Panc1 (cell line): ENCODE measurements around the gene ZNF724. TPM values are rescaled to one million over a fixed set of nuclear protein-coding genes. Genes with fewer than 3 reads are reported as not detected.

Experiments used
- ATAC-seq: fragments of 200-7000 bp; cut with Tn5 transposase; 2 replicates; pipeline ENCODE4 v1.9.1; 2020; ENCODE audit warnings: mild to moderate bottlenecking, moderate library complexity
- BruUV-seq: library from RNA; stranded (reverse); fragments of 400-500 nt; replicated peaks from 2 replicates; lab custom pipeline; 2021; lab: Mats Ljungman, UMichigan
- CTCF ChIA-PET: fragments of 300-600 bp; sonication (Branson Sonifier 250); formaldehyde crosslinking; loops from one replicate; lab custom pipeline; 2022; ENCODE audit warnings: antibody characterized with exemption; lab: Charles Lee
- POLR2A ChIA-PET: fragments of 300-600 bp; sonication (Branson Sonifier 250); formaldehyde crosslinking; loops from one replicate; lab custom pipeline; 2022; ENCODE audit warnings: antibody characterized with exemption; lab: Charles Lee
- DNase-seq: peaks from one replicate; pipeline ENCODE4 v3.0.0-alpha.2; 2010; ENCODE audit warnings: low read depth, low spot score
- H3K27ac ChIP-seq: 2 replicates; pipeline ENCODE4 v1.5.1; 2011; ENCODE audit warnings: mild to moderate bottlenecking, low read length, inconsistent platforms
- H3K27me3 ChIP-seq: fragments of 200-500 bp; sonication (Bioruptor generic); 2 replicates; pipeline ENCODE4 v1.6.0; 2014; ENCODE audit warnings: low read length, inconsistent platforms; ENCODE audit not compliant: control insufficient read depth, insufficient read depth
- H3K36me3 ChIP-seq: fragments of 200-500 bp; sonication (Bioruptor generic); 2 replicates; pipeline ENCODE4 v1.5.1; 2014; ENCODE audit warnings: inconsistent platforms, mild to moderate bottlenecking, low read length, moderate library complexity; ENCODE audit not compliant: control insufficient read depth, insufficient read depth
- H3K4me1 ChIP-seq: 2 replicates; pipeline ENCODE4 v1.5.1; 2011; ENCODE audit warnings: inconsistent platforms, mild to moderate bottlenecking, low read length, moderate library complexity; ENCODE audit not compliant: control insufficient read depth, insufficient read depth
- H3K4me3 ChIP-seq, 2 experiments: 2 replicates each; pipeline ENCODE4 v1.5.1; 2011 to 2012; ENCODE audit warnings: low read depth in 2 of 2, low read length in 2 of 2, mild to moderate bottlenecking in 2 of 2, inconsistent platforms in 1 of 2, moderate library complexity in 1 of 2
- H3K9me3 ChIP-seq: fragments of 200-500 bp; sonication (Bioruptor generic); 2 replicates; pipeline ENCODE4 v1.5.1; 2014; ENCODE audit warnings: low read depth, mild to moderate bottlenecking, inconsistent platforms, low read length, moderate library complexity; ENCODE audit not compliant: control insufficient read depth, insufficient read depth
- POLR2AphosphoS5 ChIP-seq: IDR thresholded peaks from 2 replicates; pipeline ENCODE4 v1.6.1; 2012; ENCODE audit warnings: mild to moderate bottlenecking, low read depth, low read length, moderate library complexity
- SIN3A ChIP-seq: IDR thresholded peaks from 2 replicates; pipeline ENCODE4 v1.6.1; 2012; ENCODE audit warnings: low read depth, mild to moderate bottlenecking, low read length, moderate library complexity, borderline replicate concordance; ENCODE audit not compliant: insufficient read depth
- TCF7L2 ChIP-seq: IDR thresholded peaks from 2 replicates; pipeline ENCODE4 v1.6.1; 2011; ENCODE audit warnings: mild to moderate bottlenecking, low read depth, low read length, inconsistent platforms
- in situ Hi-C: cut with HindIII; loops from 2 replicates; pipeline ENCODE4 v1.10.0; 2016; ENCODE audit warnings: low sequenced_read_pairs, low pct_unique_long_range_greater_than_20kb
- intact Hi-C: fragments of 100-400 bp; cut with micrococcal nuclease; formaldehyde crosslinking; loops from one replicate; pipeline ENCODE4 v1.10.0; 2022; ENCODE audit not compliant: unreplicated experiment
- total RNA-seq: library from RNA; stranded (reverse); gene quantifications from one replicate; pipeline ENCODE4 v1.2.1, GENCODE V29; 2021; ENCODE audit not compliant: unreplicated experiment
- TF ChIP-seq, protein P1 (sequence below): fragments of 450-650 bp; IDR thresholded peaks from 2 replicates; pipeline ENCODE4 v1.5.1; 2017; ENCODE audit warnings: mild to moderate bottlenecking
- TF ChIP-seq, protein P2 (sequence below), 2 experiments: IDR thresholded peaks; 2 replicates each; pipeline ENCODE4 v1.6.1; 2011 to 2012; ENCODE audit warnings: low read depth in 2 of 2, control low read depth in 1 of 2, low read length in 1 of 2, mild to moderate bottlenecking in 1 of 2, moderate library complexity in 1 of 2; ENCODE audit not compliant: insufficient read depth in 1 of 2

ZNF724 gene
- total RNA-seq, 1 experiment from 2014 or later = 11.0 TPM

DNA sequence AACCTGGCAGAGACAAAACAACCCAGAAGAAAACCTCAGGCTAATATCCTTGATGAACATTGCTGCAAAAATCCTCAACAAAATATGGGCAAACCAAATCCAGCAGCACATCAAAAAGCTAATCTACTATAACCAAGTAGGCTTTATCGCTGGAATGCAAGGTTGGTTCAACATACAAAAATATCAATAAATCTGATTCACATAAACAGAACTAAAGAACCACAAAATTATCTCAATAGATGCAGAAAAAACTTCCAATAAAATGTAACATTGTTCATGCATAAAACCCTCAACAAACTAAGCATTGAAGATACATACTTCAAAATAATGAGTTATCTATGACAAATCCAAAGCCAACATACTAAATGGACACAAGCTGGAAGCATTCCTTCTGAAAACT is 8.8 kb downstream of the ZNF724 start:
- H3K9me3 ChIP-seq = peaks cover 19% of the 10 kb centered on the region; the same call in 1 of the 2 replicates
- no TSS peak for BruUV-seq
- in situ Hi-C loops (no loop called here), intact Hi-C loops (no loop called here)
- TF ChIP-seq TCF7L2 (no peak), SIN3A (no peak), POLR2AphosphoS5 (no peak)
- TF ChIP-seq, protein P1, sequence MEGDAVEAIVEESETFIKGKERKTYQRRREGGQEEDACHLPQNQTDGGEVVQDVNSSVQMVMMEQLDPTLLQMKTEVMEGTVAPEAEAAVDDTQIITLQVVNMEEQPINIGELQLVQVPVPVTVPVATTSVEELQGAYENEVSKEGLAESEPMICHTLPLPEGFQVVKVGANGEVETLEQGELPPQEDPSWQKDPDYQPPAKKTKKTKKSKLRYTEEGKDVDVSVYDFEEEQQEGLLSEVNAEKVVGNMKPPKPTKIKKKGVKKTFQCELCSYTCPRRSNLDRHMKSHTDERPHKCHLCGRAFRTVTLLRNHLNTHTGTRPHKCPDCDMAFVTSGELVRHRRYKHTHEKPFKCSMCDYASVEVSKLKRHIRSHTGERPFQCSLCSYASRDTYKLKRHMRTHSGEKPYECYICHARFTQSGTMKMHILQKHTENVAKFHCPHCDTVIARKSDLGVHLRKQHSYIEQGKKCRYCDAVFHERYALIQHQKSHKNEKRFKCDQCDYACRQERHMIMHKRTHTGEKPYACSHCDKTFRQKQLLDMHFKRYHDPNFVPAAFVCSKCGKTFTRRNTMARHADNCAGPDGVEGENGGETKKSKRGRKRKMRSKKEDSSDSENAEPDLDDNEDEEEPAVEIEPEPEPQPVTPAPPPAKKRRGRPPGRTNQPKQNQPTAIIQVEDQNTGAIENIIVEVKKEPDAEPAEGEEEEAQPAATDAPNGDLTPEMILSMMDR = no peak
- TF ChIP-seq, protein P2, sequence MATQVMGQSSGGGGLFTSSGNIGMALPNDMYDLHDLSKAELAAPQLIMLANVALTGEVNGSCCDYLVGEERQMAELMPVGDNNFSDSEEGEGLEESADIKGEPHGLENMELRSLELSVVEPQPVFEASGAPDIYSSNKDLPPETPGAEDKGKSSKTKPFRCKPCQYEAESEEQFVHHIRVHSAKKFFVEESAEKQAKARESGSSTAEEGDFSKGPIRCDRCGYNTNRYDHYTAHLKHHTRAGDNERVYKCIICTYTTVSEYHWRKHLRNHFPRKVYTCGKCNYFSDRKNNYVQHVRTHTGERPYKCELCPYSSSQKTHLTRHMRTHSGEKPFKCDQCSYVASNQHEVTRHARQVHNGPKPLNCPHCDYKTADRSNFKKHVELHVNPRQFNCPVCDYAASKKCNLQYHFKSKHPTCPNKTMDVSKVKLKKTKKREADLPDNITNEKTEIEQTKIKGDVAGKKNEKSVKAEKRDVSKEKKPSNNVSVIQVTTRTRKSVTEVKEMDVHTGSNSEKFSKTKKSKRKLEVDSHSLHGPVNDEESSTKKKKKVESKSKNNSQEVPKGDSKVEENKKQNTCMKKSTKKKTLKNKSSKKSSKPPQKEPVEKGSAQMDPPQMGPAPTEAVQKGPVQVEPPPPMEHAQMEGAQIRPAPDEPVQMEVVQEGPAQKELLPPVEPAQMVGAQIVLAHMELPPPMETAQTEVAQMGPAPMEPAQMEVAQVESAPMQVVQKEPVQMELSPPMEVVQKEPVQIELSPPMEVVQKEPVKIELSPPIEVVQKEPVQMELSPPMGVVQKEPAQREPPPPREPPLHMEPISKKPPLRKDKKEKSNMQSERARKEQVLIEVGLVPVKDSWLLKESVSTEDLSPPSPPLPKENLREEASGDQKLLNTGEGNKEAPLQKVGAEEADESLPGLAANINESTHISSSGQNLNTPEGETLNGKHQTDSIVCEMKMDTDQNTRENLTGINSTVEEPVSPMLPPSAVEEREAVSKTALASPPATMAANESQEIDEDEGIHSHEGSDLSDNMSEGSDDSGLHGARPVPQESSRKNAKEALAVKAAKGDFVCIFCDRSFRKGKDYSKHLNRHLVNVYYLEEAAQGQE (IDR thresholded peaks at IDR 0.05; ENCODE audit: insufficient read depth in 1 of 2, low read depth in 2 of 2, low read length in 1 of 2) = no peak
- H3K36me3 ChIP-seq = no peaks in the 10 kb centered on the region
- no peaks in the 10 kb centered on the region for H3K27me3 ChIP-seq
- no peak overlapping the region for H3K27ac ChIP-seq
- ATAC-seq (no peak), DNase-seq (no peak)
- H3K4me1 ChIP-seq = no peaks in the 10 kb centered on the region
- H3K4me3 ChIP-seq = no peak overlapping the region
- ChIA-PET CTCF (no interaction called here), POLR2A (interaction anchor here (0.6 kb wide), 1 partner anchor 312 kb away, joined by 4 read pairs; no protein-coding TSS in a partner anchor)

DNA sequence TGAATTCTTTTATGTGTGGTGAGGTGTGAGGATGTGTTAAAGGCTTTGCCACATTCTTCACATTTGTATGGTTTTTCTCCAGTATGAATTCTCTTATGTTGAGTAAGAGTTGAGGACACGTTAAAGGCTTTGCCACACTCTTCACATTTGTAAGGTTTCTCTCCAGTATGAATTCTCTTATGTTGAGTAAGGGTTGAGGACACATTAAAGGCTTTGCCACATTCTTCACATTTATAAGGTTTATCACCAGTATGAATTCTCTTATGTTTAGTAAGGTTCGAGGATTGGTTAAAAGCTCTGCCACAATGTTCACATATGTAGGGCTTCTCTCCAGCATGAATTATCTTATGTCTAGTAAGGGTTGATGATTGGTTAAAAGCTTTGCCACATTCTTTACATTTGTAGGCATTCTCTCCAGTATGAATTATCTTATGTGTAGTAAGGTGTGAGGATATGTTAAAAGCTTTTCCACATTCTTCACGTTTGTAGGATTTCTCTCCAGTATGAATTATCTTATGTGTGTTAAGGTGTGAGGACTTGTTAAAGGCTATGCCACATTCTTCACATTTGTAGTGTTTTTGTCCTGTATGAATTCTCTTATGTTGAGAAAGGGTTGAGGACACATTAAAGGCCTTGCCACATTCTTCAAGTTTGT is 27.1 kb downstream of the ZNF724 start:
- TF ChIP-seq, protein P2 (IDR thresholded peaks at IDR 0.05; ENCODE audit: insufficient read depth in 1 of 2, low read depth in 2 of 2, low read length in 1 of 2) = no peak
- no peak for TF ChIP-seq POLR2AphosphoS5
- TF ChIP-seq SIN3A = no peak
- TF ChIP-seq, protein P1 = no peak
- TF ChIP-seq TCF7L2 = no peak
- no TSS peak for BruUV-seq

More for the DNA sequence above, 27.1 kb downstream of the ZNF724 start:
- CTCF ChIA-PET = no interaction called here
- no peak for ATAC-seq
- POLR2A ChIA-PET = no interaction called here
- Histone ChIP-seq H3K27ac (no peak overlapping the region), H3K9me3 (peaks cover 38% of the 10 kb centered on the region), H3K4me1 (no peaks in the 10 kb centered on the region), H3K4me3 (no peak overlapping the region), H3K27me3 (no peaks in the 10 kb centered on the region), H3K36me3 (peaks cover 2% of the 10 kb centered on the region; the same call in 1 of the 2 replicates)
- in situ Hi-C loops = no loop called here
- intact Hi-C loops = no loop called here
- DNase-seq = no peak
